ENCODE results near the gene CYTL1. TPM values are rescaled to one million over a fixed set of nuclear protein-coding genes. Genes with fewer than 3 reads are reported as not detected.

Gene CYTL1
- 0.47 TPM in 1 of 2 replicates, not detected in the other for total RNA-seq

GRCh38 chr4:5019274-5019673, at the start of gene CYTL1:
Gene CYTL1, minus strand, starts transcription at chr4:5019458. Its CDS starts 13 bp downstream, at chr4:5019445.

GRCh38 chr4:5051278-5052203, 32.3 kb upstream of the CYTL1 start, which contains the start of gene STK32B:
Gene STK32B, plus strand, starts transcription at chr4:5051480.

Other genes with a start within 250 kb of the CYTL1 start
- 7.3 and 7.4 TPM in 2 replicates for gene MSX1, start 159.8 kb downstream of the CYTL1 start, total RNA-seq
- 0.34 and 0.63 TPM in 2 replicates for gene STK32B, start 32.0 kb upstream of the CYTL1 start, total RNA-seq

Data from bronchial smooth muscle cell (primary cell).